HK-2 (cell line): ENCODE measurements around the gene OR4C45.
A peak's percentile ranks its signal among the peaks of the same experiment; 100 is the strongest.
"Not testable (repeated sequence)": the region's sequence is repeated elsewhere in the genome, so short reads cannot be mapped to it uniquely, and the experiment has no call there.

Experiments
- DNase-seq: peaks from one replicate; pipeline ENCODE4 v3.0.0-alpha.2; 2018; ENCODE audit not compliant: unreplicated experiment

Gene OR4C45

GRCh38 chr11:50032574-50032973, at the start of gene OR4C45:
Gene OR4C45 (plus strand): TSS chr11:50032874.
- DNase-seq: no peak

GRCh38 chr11:49995565-49995964, 37.1 kb upstream of the OR4C45 start:
- peak; percentile 34 for DNase-seq

DNA sequence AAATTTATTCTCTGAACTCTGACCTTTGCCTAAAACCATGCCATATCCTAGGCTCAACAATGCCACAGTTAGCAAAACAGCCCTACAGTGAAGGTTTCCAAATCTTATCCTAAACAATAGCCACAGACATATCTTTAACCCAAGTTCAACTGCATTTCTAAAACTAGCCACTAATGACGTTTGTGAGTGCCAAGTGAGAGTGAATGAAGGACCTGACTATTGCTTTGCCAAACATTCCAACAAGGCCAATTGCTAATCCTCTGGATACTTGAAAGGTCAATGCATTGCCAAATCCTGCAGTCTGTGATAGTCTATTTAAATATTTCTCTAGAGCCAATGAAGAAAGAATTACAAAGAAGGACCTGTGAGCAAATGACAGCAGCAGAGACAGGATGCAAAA, 2.5 kb upstream of the OR4C45 start:
- DNase-seq: no peak

DNA sequence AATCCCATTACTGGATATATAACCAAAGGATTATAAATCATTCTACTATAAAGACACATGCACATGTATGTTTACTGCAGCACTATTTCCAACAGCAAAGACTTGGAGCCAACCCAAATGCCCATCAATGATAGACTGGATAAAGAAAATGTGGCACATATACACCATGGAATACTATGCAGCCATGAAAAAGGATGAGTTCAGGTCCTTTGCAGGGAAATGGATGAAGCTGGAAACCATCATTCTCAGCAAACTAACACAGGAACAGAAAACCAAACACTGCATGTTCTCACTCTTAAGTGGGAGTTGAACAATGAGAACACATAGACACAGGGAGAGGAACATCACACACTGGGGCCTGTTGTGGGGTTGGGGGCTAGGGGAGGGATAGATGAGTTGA, 3.6 kb downstream of the OR4C45 start:
- not testable (repeated sequence) for DNase-seq

DNA sequence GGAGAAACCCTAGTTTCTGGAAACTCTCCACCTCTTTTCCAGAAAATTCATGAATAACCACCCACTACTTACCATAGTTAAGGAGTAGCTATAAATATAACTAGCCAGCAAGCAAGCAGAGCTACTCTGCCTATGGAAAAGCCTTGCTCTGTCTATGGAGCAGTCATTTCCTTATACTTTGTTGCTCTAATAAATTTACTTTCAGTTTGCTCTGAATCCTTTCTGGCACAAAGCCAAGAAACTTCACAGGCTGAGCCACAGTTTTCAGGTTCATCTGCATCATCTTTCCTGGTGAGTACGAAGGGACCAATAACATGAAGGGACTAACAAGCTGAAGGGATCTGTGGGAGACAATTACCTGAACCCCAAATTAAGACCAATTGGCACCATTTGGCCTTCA, 4.6 kb downstream of the OR4C45 start:
- DNase-seq: no peak

DNA sequence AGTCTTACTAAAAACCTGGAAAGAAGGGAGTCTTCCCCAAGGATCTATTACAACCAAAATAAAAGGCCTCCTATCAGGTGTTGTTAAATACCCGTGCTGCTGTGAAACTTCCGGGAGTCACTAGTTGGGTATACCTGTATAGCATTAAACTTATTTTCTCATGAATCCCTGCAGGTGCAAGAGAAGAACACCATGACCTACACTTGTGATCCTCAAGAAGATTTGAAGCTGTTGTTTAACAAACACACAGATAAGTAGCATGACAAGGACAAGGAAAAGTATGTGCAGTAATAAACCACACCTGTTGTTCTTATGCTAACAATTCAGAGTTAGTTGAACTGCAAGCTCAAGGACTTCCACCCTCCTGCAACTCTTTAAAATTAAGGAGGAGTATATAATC, 12.0 kb downstream of the OR4C45 start:
- no peak for DNase-seq

GRCh38 chr11:50063056-50063455, 30.4 kb downstream of the OR4C45 start:
- DNase-seq: not testable (repeated sequence)

- no peak for DNase-seq
These were observed 37.7 kb downstream of the OR4C45 start for GRCh38 chr11:50070389-50070788.

DNA sequence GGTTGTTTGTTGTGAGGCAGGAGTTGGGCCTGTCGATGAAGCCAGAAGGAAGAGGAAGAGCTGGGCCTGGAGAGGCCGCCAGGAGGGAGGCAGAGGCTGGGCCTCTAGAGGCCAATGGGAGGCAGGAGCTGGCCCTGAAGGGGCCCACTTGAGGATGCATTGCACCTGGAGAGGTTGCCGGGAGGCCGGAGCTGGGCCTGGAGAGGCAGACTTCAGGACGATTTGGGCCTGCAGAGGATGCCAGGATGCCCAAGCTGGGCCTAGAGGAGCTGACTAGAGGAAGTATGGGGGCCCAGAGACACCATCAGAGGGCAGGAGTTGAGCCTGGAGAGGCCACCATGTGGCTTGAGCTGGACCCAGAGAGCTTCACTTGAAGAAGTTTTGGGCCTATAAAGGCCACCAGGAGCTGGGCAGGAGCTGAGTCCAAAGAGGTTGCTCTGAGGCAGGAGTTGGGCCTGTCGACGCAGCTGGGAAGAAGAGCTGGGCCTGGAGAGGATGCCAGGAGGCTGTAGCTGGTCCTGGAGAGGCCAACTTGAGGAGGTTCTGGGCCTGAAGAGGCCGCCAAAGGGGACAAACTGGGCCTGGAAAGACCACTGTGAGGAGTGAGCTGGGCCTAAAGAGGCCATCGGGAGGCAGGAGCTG, 39.0 kb downstream of the OR4C45 start:
- DNase-seq: no peak

DNA sequence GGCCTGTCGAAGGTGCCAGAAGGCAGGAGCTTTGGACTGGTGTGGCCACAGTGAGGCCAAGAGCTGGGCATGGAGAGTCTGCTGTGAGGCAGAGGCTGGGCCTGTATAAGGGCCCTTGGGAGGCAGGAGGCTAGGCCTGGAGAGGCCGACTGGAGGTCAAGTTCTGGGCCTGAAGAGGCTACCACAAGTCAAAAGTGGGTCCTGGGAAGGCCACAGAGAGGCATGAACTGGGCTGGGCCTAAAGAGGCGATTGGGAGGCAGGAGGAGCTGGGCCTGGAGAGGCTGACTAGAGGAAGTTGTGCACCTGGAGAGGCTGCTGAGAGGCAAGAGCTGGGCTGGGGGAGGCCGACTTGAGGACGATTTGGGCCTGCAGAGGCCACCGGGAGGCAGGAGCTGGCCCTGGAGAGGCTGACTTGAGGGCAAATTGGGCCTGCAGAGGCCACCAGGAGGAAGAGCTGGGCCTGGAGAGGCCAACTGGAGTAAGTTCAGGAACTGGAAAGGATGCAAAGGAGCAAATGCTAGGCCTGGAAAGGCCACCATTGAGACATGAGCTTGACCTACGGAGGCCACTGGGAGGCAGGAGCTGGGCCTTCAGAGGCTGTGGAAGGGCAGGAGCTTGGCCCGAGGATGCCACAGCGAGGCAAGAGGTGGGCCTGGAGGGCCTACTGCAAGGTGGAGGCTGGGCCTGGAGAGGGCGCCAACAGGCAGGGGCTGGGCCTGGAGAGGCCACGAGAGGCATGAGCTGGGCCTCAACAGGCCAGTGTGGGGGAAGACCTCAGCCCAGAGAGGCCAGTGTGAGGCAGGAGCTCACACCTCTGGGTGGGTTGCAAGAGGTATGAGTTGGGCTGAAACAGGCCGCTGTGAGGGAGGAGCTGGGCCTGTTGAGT, 39.8 kb downstream of the OR4C45 start:
- DNase-seq: no peak

DNA sequence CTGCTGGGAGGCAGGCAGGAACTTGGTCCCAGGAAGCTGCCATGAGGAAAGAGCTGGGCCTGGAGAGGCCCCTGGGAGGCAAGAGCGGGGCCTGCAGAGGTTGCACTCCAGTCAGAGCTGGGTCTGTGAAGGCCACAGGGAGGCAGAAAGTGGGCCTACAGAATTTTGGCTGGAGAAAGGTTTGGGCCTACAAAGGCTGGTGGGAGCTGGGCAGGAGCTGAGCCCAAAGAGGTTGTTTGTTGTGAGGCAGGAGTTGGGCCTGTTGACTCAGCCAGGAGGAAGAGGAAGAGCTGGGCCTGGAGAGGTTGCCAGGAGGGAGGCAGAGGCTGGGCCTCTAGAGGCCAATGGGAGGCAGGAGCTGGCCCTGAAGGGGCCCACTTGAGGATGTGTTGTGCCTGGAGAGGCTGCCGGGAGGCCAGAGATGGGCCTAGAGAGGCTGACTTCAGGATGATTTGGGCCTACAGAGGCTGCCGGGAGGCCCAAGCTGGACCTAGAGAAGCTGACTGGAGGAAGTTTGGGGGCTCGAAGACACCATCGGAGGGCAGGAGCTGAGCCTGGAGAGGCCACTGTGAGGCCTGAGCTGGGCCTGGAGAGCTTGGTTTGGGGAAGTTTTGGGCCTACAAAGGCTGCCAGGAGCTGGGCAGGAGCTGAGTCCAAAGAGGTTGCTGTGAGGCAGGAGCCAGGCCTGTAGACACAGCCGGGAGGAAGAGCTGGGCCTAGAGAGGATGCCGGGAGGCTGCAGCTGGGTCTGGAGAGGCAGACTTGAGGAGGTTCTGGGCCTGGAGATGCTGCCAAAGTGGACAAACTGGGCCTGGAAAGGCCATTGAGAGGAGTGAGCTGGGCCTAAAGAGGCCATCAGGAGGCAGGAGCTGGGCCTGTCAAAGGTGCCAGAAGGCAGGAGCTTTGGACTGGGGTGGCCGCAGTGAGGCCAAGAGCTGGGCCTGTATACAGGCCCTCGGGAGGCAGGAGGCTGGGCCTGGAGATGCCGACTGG, 40.7 kb downstream of the OR4C45 start:
- DNase-seq: no peak

DNA sequence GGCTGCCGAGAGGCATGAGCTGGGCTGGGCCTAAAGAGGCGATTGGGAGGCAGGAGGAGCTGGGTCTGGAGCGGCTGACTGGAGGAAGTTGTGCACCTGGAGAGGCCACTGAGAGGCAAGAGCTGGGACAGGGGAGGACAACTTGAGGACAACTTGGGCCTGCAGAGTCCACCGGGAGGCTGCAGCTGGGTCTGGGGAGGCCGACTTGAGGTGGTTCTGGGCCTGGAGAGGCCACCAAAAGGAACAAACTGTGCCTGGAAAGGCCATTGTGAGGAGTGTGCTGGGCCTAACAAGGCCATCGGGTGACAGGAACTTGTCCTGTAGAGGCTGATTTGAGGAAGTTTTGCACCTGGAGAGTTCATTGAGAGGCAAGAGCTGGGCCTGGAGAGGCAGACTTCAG, 41.5 kb downstream of the OR4C45 start:
- DNase-seq: no peak

DNA sequence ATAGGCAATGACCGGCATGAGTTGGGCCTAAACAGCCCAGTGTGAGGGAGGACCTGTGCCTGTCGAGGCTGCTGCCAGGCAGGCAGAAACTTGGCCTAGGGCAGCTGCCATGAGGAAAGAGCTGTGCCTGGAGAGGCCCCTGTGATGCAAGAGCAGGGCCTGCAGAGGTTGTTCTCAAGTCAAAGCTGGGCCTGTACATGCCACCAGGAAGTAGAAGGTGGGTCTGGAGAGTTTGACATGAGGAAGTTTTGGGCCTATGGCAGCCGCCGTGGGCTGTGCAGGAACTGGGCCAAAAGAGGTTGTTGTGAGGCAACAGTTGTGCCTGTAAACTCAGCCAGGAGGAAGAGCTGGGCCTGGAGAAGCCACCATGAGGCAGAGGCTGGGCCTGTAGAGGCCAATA, 43.2 kb downstream of the OR4C45 start:
- DNase-seq: no peak

GRCh38 chr11:50077526-50077925, 44.9 kb downstream of the OR4C45 start:
- DNase-seq: no peak

DNA sequence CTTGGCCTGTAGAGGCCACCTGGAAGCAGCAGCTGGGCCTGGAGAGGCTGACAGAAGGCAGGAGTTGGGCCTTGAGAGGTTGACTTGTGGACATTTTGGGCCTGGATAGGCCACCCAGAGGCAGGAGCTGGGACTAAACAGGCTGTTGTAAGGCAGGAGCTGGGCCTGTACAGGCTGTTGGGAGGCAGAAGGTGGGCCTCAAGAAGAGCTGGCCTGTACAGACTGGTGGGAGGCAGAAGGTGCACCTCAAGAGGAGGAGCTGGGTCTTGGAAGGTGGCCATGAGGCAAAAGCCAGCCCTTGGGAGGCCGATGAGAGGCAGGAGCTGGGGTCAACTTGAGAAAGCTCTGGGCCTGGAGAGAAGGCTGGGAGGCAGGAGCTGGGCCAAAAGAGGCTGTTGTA, 45.3 kb downstream of the OR4C45 start:
- DNase-seq: no peak

- not testable (repeated sequence) for DNase-seq
These were observed 46.3 kb downstream of the OR4C45 start for GRCh38 chr11:50078946-50079345.

DNA sequence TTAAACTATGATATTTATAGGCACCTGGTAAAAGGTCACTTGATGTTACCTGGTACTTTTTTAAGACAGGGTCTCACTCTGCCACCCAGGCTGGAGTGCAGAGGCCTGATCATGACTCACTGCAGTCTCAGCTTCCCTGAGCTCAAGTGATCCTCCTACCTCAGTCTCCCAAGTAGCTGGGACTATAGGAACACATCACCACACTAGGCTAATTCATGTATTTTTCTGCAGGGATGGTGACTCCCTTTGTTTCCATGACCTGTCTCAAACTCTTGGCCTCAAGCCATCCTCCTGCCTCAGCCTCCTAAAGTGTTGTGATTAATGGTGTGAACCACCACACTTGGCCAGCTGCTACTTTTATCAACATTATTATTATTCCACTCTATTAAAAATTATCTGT, 47.6 kb downstream of the OR4C45 start:
- no peak for DNase-seq
